ENCODE measurements around the gene EIF3I.

Gene EIF3I

GRCh38 chr1:32272557-32273390 is 50.6 kb downstream of the EIF3I start:
- no peak for DNase-seq

- no peak for DNase-seq
Observed at GRCh38 chr1:32273391-32274208, 51.4 kb downstream of the EIF3I start.

GRCh38 chr1:32274646-32275340 is 52.6 kb downstream of the EIF3I start:
- no peak for DNase-seq

DNA sequence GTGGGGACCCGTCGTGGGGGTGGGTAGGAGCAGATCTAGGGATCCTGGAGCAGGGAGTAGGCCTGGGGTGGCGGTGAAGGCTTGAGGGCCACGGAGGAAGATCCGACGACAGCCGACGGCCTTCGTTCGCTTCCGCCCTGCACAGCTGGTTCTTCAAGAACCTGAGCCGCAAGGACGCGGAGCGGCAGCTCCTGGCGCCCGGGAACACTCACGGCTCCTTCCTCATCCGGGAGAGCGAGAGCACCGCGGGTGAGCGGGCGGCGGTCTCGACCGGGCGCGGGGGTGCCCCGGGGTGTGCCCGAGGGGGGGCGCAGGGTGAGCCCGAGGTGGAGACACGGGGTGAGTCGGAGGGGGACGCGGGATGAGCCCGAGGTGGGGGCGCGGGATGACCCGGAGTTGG is 53.2 kb downstream of the EIF3I start:
- no peak for DNase-seq

- DNase-seq = no peak
Observed at GRCh38 chr1:32276032-32276782, 54.0 kb downstream of the EIF3I start.

Measured in NCI-H1092 treated with DMSO at 0.1 percent for 48 hours (cell line).